K562 (cell line): ENCODE measurements around the gene GNS. TPM values are rescaled to one million over a fixed set of nuclear protein-coding genes. Genes with fewer than 3 reads are reported as not detected.

Experiments
- CBX1 ChIP-seq: sonication (generic); IDR thresholded peaks from 2 replicates; pipeline ENCODE4 v1.6.1; 2016; ENCODE audit warnings: antibody characterized with exemption, low read depth, mild to moderate bottlenecking
- GABPB1 ChIP-seq: sonication (generic); formaldehyde crosslinking; IDR thresholded peaks from 2 replicates; pipeline ENCODE4 v1.8.0; 2022; ENCODE audit warnings: mild to moderate bottlenecking, missing genetic modification reagents
- GTF2A2 ChIP-seq: IDR thresholded peaks from 2 replicates; pipeline ENCODE4 v1.6.1; 2016; ENCODE audit warnings: mild to moderate bottlenecking, missing genetic modification characterization, missing compliant biosample characterization
- HCFC1 ChIP-seq: IDR thresholded peaks from 2 replicates; pipeline ENCODE4 v1.6.1; 2012; ENCODE audit warnings: low read depth, low read length, improper control_type of control experiment
- MYNN ChIP-seq, 2 experiments: sonication (generic); formaldehyde crosslinking in 1 of 2; IDR thresholded peaks; 2 replicates each; pipeline versions ENCODE4 v1.5.0 to v1.6.1; 2016 to 2020; ENCODE audit warnings: antibody characterized with exemption in 1 of 2, missing genetic modification reagents in 1 of 2
- NR2C1 ChIP-seq, 2 experiments: fragments of 450-650 bp; IDR thresholded peaks; 2 replicates each; pipeline ENCODE4 v1.6.1; 2017; ENCODE audit warnings: mild to moderate bottlenecking in 2 of 2, antibody characterized with exemption in 1 of 2, inconsistent platforms in 1 of 2, missing compliant biosample characterization in 1 of 2, missing genetic modification characterization in 1 of 2
- POLR2AphosphoS2 ChIP-seq: IDR thresholded peaks from 2 replicates; pipeline ENCODE4 v1.6.1; 2012; ENCODE audit warnings: low read length, improper control_type of control experiment
- PPARD ChIP-seq: fragments of 250-450 bp; sonication (Bioruptor Pico); IDR thresholded peaks from 2 replicates; pipeline ENCODE4 v1.8.0; 2022; ENCODE audit warnings: inconsistent platforms, mild to moderate bottlenecking, moderate library complexity
- PYGO2 ChIP-seq: fragments of 450-650 bp; IDR thresholded peaks from 2 replicates; pipeline ENCODE4 v1.6.1; 2016; ENCODE audit warnings: mild to moderate bottlenecking, missing genetic modification characterization, moderate library complexity, missing compliant biosample characterization
- SRSF1 ChIP-seq: fragments of 200-400 bp; formaldehyde crosslinking; IDR thresholded peaks from 2 replicates; pipeline ENCODE4 v1.6.1; 2017; ENCODE audit warnings: mild to moderate bottlenecking, low read depth, low read length, moderate library complexity
- TBL1XR1 ChIP-seq, 2 experiments: IDR thresholded peaks; 2 replicates each; pipeline ENCODE4 v1.6.1; 2012; ENCODE audit warnings: improper control_type of control experiment in 2 of 2, low read length in 2 of 2, mild to moderate bottlenecking in 1 of 2
- THRAP3 ChIP-seq: fragments of 450-650 bp; IDR thresholded peaks from 2 replicates; pipeline ENCODE4 v1.6.1; 2016; ENCODE audit warnings: mild to moderate bottlenecking, inconsistent platforms, borderline replicate concordance
- ZBTB5 ChIP-seq: fragments of 450-650 bp; IDR thresholded peaks from 2 replicates; pipeline ENCODE4 v1.6.1; 2017; ENCODE audit warnings: antibody characterized with exemption
- ZBTB9 ChIP-seq: fragments of 450-650 bp; formaldehyde crosslinking; IDR thresholded peaks from 2 replicates; pipeline ENCODE4 v1.4.0; 2020; ENCODE audit warnings: mild to moderate bottlenecking, moderate library complexity
- ZNF124 ChIP-seq: sonication (generic); formaldehyde crosslinking; IDR thresholded peaks from 2 replicates; pipeline ENCODE4 v1.8.1; 2022; ENCODE audit warnings: missing genetic modification reagents
- ZNF146 ChIP-seq: IDR thresholded peaks from one replicate; pipeline ENCODE4 v1.6.1; 2018; ENCODE audit warnings: missing compliant biosample characterization; ENCODE audit not compliant: unreplicated experiment
- ZNF224 ChIP-seq: sonication (generic); formaldehyde crosslinking; IDR thresholded peaks from 2 replicates; pipeline ENCODE4 v1.8.0; 2022; ENCODE audit warnings: mild to moderate bottlenecking, missing genetic modification reagents
- ZNF717 ChIP-seq: fragments of 250-450 bp; sonication (Bioruptor Pico); IDR thresholded peaks from 2 replicates; pipeline ENCODE4 v1.5.0; 2021
- polyA plus RNA-seq, 8 experiments: library from polyadenylated mRNA; depleted of rRNA in 4 of 8; stranded (reverse) in 5 of 8; unstranded in 3 of 8; fragments of >200 nt; fragmentation: Nextera tagmentation in 2 of 8; fragmentation: Illumina TruSeq in 1 of 8; extraction: Ambion mirVana in 2 of 8; extraction: Trizol in 1 of 8; gene quantifications; 2 replicates each; pipeline versions ENCODE4 v1.2.1 to v1.2.3, GENCODE V29; 2011 to 2014; ENCODE audit warnings: inconsistent platforms in 1 of 8, missing spikeins in 1 of 8
- total RNA-seq, 7 experiments: library from RNA; depleted of rRNA in 6 of 7; stranded (reverse); fragments of >200 nt in 6 of 7; fragmentation: Illumina TruSeq in 2 of 7; extraction: Trizol in 2 of 7; gene quantifications; 2 replicates each; pipeline versions ENCODE4 v1.2.1 to v1.2.3, GENCODE V29; 2011 to 2021; ENCODE audit warnings: low replicate concordance in 1 of 7
- TF ChIP-seq, protein P1 (sequence below): fragments of 450-650 bp; formaldehyde crosslinking; IDR thresholded peaks from 2 replicates; pipeline ENCODE4 v1.4.0; 2020; ENCODE audit warnings: mild to moderate bottlenecking, moderate library complexity
- TF ChIP-seq, protein P2 (sequence below): fragments of 250-450 bp; sonication (Bioruptor Pico); IDR thresholded peaks from 2 replicates; pipeline ENCODE4 v1.8.0; 2022; ENCODE audit warnings: inconsistent platforms
- TF ChIP-seq, protein P3 (sequence below): sonication (generic); formaldehyde crosslinking; IDR thresholded peaks from 2 replicates; pipeline ENCODE4 v1.4.0; 2020; ENCODE audit warnings: mild to moderate bottlenecking, missing genetic modification reagents

GNS gene
- total and polyA plus RNA-seq, 9 of the 15 experiments (the other 6 are each of a cell fraction or from before 2014, with no cell fraction given): 4.6 to 30.3 (median 18.9) TPM

- TF ChIP-seq ZBTB5 (no peak), NR2C1 (IDR thresholded peaks at IDR 0.05) (peak; percentile 29; the same call in 1 of the 2 replicates), NR2C1 (tag; IDR thresholded peaks at IDR 0.05) (no peak), ZNF124 (CRISPR knock-in tag) (no peak), SRSF1 (no peak), THRAP3 (no peak), ZNF717 (no peak), HCFC1 (no peak), GTF2A2 (tag) (no peak), PYGO2 (tag) (peak; percentile 65), ZNF146 (CRISPR knock-in tag) (no peak), POLR2AphosphoS2 (no peak), TBL1XR1 (IDR thresholded peaks at IDR 0.05; ENCODE audit: low read length in 2 of 2) (peak in 1 of 2 experiments; percentile 47; a peak in 1 of 4 replicates), CBX1 (no peak), MYNN (IDR thresholded peaks at IDR 0.05) (0 out of 2 replicates have a peak, but pooled peaks have one; percentile 41), MYNN (CRISPR knock-in tag; IDR thresholded peaks at IDR 0.05) (no peak), ZNF224 (no peak), ZBTB9 (CRISPR knock-in tag) (peak; percentile 84; the same call in 1 of the 2 replicates), GABPB1 (CRISPR knock-in tag) (no peak), PPARD (CRISPR knock-in tag) (no peak)
- TF ChIP-seq, protein P1, sequence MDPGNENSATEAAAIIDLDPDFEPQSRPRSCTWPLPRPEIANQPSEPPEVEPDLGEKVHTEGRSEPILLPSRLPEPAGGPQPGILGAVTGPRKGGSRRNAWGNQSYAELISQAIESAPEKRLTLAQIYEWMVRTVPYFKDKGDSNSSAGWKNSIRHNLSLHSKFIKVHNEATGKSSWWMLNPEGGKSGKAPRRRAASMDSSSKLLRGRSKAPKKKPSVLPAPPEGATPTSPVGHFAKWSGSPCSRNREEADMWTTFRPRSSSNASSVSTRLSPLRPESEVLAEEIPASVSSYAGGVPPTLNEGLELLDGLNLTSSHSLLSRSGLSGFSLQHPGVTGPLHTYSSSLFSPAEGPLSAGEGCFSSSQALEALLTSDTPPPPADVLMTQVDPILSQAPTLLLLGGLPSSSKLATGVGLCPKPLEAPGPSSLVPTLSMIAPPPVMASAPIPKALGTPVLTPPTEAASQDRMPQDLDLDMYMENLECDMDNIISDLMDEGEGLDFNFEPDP: no peak
- TF ChIP-seq, protein P2, sequence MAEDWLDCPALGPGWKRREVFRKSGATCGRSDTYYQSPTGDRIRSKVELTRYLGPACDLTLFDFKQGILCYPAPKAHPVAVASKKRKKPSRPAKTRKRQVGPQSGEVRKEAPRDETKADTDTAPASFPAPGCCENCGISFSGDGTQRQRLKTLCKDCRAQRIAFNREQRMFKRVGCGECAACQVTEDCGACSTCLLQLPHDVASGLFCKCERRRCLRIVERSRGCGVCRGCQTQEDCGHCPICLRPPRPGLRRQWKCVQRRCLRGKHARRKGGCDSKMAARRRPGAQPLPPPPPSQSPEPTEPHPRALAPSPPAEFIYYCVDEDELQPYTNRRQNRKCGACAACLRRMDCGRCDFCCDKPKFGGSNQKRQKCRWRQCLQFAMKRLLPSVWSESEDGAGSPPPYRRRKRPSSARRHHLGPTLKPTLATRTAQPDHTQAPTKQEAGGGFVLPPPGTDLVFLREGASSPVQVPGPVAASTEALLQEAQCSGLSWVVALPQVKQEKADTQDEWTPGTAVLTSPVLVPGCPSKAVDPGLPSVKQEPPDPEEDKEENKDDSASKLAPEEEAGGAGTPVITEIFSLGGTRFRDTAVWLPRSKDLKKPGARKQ: no peak
- TF ChIP-seq, protein P3, sequence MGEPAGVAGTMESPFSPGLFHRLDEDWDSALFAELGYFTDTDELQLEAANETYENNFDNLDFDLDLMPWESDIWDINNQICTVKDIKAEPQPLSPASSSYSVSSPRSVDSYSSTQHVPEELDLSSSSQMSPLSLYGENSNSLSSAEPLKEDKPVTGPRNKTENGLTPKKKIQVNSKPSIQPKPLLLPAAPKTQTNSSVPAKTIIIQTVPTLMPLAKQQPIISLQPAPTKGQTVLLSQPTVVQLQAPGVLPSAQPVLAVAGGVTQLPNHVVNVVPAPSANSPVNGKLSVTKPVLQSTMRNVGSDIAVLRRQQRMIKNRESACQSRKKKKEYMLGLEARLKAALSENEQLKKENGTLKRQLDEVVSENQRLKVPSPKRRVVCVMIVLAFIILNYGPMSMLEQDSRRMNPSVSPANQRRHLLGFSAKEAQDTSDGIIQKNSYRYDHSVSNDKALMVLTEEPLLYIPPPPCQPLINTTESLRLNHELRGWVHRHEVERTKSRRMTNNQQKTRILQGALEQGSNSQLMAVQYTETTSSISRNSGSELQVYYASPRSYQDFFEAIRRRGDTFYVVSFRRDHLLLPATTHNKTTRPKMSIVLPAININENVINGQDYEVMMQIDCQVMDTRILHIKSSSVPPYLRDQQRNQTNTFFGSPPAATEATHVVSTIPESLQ (CRISPR knock-in tag): no peak
Observed at GRCh38 chr12:64720884-64721283, 38.3 kb downstream of the GNS start (continued).
